Activated CD8-positive, alpha-beta memory T cell treated with anti-CD3 and anti-CD28 coated beads for 1 hour (primary cell): ENCODE data around the gene FFAR3.

ENCODE experiments used
- DNase-seq, 2 donors: peaks; one replicate each; pipeline ENCODE4 v3.0.0-alpha.2; 2020; ENCODE audit warnings: low read depth in 1 of 2; ENCODE audit errors: extremely low read depth in 1 of 2

Gene FFAR3

DNA sequence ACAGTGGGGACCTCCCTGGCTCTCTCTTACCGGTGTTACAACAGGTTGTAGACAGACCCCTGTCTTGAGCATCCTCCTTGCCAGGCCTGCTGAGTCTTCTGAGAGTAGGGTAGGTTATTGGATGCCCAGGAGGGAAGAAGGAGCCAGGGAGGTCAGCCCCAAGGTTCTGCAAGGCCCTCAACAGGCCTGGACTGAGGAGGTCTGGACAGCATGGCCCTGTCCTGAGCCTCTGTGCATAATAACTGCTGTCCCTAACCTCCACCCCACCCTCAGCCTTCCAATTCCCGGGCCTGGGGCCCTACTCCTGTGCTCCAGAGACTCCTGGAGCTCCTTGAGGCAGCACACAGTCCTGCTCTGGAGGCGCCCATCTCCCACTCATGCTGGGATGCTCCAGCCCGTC lies 28.9 kb upstream of the FFAR3 start:
- no peak for DNase-seq

DNA sequence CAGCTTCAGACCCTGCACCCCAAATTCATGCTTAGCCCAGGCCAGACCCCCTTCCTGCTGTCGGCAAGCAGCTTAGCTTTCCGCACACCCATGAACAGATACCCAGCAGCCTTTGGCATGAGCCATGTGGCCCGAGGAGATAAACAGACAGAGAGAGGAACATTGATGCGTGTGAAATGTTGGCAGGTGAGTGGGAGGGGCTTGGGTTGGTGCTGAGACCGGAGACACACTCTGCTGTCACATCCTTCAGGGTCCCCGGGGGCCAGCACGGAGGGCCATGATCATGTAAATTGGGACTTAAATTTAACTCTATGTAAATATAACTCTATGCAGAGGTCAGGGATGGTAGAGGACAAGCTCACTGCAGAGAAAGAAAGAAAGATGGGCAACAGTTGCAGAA lies 27.8 kb upstream of the FFAR3 start:
- no peak for DNase-seq

DNA sequence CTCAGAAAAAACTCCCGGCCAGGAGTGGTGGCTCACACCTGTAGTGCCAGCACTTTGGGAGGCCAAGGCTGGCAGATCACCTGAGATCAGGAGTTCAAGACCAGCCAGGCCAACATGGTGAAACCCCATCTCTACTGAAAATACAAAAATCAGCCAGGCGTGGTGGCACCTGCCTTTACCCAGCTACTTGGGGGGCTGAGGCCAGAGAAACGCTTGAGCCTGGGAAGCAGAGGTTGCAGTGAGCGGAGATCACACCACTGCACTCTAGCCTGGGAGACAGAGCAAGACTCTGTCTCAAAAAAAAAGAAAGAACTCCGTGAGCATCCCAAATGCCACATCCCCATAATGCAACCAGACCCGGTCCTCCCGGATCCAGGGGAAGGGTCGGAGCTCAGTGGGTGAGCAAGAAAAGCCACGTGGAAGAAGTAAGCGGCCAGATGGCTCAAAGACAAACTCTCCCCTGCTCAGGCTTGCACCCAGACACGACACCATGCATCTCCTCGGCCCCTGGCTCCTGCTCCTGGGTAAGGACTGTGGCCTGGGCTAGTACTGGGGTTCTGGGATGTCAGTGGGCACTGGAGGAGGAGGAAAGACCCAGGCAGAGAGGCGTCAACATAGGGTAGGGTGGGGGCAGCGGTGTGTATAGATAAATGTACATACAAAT lies 26.6 kb upstream of the FFAR3 start:
- DNase-seq = no peak

DNA sequence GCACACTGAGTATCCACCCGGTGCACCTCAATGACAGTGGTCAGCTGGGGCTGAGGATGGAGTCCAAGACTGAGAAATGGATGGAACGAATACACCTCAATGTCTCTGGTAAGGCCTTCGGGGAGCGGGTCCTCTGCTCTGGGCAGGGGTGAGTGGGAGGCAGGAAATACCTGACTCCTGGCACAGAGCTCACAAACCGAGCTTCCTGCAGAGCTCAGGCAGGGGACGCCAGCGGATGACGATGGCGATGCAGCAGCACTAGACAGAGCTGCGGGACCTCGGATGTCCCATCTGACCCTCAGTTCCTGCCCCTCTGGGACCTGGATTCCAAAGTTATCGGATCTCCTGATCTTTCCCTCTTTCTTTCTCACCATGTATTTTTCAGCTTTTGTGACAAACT lies 25.4 kb upstream of the FFAR3 start:
- DNase-seq = no peak

DNA sequence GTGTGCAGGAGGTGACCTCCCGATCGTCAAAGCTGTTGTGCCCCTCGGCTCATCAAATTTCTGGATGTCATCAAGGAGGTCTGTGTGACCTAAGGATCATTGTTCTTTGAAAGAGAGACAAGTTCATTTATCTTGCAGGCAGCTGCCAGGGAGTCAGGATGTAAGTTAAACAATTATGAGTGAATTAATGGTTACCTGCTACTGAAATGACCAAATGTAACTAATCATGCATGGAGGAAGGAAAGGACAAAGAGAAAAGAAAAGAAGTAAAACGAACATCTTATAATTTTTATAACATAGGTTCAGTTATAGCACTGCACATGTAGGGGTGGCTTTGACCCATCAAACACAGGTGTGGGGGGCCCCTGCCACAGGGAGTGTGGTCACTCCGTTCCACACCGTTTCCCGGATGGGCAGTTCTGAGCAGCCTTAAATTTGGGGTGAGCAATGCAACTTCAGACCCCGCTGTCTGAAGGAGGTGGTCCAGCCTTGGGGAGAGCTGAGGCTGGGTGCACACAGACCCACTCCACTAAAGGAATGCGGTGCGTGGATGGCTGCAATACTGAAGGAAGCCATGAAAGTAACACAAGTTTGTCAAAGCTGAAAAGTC lies 24.0 kb upstream of the FFAR3 start:
- no peak for DNase-seq

DNA sequence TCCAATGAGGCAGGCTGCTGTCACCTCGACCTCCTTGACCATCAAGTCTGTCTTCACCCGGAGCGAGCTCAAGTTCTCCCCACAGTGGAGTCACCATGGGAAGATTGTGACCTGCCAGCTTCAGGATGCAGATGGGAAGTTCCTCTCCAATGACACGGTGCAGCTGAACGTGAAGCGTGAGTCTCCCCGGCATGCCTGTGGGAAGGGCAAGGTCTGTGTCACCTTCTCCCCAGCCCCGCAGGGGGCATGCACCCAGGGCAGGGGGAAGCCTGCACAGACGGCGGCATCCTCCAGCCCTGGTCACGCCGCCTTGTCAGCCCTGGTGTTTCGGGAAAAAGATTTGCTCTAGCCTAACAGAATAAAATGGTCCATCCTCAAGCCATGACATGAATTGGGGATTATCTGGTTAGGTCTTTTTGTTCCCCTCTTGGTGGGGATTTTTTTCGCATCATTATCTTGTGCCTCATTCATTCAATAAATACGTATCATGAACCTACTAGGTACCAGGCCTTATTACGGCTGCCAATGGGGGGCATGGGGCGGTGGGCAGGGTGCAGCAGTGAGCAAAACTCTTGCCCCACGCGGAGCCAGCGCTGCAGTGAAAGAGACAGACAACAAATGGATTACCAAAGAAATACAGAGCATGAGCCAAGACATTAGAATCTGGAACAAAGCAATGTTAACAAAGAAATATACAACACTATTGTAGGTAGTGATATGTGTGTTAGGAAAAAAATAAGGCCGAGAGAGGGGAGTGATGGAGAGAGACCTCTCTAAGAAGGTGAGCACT lies 21.9 kb upstream of the FFAR3 start:
- DNase-seq = no peak

DNA sequence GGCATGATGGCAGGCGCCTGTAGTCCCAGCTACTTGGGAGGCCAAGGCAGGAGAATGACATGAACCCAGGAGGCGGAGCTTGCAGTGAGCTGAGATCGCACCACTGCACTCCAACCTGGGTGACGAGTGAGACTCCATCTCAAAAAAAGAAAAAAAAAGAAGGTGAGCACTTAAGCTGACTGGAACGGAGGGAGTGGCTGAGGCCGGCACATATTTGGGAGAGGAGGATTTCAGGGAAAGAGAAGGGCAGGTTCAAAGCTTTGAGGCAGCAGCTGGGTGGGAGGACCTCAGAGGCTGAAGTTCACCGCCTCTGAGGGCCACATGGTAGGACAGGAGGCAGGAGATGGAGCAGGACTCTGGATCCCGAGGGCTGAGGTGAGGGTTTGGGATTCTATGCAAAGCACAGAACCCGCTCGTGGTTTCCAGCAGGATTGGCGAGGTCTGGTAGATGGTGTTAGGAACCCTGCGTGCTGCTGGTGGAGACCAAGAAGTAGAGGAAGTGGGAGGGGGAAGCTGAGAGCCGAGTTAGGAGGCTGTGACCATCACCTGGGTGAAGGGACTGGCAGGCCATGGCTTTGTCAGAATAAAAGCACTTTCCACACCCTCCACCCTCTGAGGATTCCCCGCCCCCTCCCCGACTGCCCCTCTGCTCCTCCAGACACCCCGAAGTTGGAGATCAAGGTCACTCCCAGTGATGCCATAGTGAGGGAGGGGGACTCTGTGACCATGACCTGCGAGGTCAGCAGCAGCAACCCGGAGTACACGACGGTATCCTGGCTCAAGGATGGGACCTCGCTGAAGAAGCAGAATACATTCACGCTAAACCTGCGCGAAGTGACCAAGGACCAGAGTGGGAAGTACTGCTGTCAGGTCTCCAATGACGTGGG lies 20.9 kb upstream of the FFAR3 start:
- DNase-seq = no peak

DNA sequence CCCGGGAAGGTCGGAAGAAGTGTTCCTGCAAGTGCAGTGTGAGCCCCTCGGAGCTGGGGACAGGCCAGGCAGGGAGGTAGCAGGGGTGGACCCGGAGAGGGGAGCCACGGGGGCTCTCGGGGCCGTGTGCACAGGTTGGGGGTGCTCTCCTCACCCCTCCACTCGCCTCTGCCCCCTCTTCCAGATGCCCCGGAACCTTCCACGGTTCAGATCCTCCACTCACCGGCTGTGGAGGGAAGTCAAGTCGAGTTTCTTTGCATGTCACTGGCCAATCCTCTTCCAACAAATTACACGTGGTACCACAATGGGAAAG lies 20.3 kb upstream of the FFAR3 start:
- DNase-seq = no peak

DNA sequence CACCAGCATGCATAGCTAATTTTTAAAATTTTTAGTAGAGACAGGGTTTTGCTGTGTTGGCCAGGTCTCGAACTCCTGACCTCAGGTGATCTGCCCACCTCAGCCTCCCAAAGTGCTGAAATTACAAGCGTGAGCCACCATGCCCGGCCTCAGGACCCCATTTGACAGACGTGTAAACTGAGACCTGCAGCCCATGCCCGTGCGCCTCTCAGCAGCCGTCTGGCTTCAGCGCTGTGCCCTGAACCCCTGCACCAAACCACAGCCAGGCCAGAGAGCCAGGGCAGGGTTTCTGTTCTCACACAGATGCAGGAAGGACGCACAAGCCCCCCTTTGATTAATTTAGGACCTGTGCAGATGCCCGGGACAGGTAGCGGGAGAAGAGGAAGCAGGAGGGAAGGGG lies 17.8 kb upstream of the FFAR3 start:
- DNase-seq = no peak

DNA sequence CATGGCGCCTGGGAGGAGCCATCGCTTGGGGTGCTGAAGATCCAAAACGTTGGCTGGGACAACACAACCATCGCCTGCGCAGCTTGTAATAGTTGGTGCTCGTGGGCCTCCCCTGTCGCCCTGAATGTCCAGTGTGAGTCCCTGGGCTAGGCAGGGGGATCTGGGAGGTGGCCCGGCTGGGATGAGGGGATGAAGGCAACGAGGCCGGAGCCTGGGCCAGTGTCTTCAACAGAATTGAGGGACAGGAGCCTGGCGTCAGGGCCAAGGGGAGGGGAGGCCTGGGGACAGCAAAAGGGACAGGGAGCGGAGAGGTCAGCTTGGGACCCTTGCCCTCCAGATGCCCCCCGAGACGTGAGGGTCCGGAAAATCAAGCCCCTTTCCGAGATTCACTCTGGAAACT lies 17.3 kb upstream of the FFAR3 start:
- no peak for DNase-seq

DNA sequence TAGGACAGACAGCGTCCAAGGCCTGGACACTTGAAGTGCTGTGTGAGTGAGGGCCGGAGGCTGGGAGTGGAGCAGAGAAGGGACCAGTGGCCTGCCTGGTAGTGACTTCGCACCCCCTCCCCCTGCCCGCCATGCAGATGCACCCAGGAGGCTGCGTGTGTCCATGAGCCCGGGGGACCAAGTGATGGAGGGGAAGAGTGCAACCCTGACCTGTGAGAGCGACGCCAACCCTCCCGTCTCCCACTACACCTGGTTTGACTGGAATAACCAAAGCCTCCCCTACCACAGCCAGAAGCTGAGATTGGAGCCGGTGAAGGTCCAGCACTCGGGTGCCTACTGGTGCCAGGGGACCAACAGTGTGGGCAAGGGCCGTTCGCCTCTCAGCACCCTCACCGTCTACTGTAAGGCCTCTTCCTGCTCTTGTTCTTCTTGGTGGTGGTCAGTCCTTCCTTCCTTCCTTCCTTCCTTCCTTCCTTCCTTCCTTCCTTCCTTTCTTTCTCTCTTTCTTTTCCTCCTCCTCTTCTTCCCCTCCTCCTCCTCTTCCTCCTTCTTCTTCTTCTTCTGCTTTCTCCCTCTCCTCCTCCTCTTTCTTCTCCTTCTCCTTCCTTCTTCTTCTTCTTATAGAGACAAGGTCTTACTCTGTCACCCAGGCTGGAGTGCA lies 16.6 kb upstream of the FFAR3 start:
- DNase-seq = no peak

DNA sequence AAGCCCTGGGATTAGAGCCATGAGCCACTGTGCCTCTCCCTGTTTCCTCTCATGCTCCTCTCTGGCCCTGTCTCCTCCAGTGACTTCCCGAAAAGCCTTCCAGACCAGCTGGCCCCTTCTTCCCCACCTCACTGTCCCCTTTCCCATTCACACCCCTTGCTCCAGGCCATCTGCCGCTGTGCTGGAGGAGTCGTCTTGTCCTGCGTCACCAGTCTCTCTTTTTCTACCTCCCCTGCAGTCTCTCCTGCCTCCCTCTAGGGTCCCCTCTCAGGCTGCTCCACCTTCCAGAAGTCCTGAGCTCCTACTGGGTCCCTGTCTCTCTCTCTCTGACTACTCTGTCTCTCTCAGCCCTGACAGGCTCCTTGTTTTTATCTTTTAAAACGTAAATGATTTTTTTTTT lies 15.8 kb upstream of the FFAR3 start:
- DNase-seq = no peak

DNA sequence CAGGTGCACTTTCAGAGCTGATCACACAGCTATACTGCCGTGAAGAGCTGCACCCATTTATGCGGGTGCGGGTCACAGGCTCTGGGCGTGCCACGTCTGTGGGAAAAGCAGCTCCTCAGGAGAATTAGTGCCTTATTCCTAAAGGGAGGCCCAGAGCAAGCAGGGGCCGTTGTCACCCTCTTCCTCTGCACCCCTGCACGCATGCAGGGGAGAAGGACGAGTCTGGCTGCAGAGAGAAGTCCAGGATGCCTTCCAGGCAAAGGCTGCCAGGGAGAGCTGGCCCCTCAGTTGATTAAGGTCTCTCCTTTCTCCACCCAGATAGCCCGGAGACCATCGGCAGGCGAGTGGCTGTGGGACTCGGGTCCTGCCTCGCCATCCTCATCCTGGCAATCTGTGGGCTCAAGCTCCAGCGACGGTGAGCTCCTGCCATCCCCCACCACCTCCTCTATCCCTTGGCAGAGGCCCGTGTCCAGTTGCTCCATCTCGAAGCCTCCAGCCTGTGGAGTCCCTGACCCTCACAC lies 13.7 kb upstream of the FFAR3 start:
- DNase-seq = no peak

DNA sequence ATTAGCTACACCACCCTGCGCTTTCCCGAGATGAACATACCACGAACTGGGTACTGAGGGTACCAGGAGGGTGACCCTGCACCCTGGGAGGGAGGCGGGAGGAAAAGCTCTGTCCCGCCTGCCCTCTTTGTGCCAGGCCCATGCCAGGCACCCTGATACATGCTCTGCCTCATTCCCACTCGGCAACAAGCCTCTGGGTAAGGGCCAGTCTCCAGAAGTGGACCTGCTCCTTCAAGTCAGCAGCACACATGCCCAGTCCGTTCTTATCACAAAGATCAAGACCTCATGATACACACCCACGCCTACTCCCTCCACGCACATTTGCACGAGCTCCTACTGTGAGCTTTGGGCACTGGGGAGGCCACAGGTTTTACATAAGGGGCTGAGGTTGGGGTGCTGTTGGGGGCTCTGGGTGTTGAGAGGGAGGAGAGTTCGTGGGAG lies 12.6 kb upstream of the FFAR3 start:
- no peak for DNase-seq

DNA sequence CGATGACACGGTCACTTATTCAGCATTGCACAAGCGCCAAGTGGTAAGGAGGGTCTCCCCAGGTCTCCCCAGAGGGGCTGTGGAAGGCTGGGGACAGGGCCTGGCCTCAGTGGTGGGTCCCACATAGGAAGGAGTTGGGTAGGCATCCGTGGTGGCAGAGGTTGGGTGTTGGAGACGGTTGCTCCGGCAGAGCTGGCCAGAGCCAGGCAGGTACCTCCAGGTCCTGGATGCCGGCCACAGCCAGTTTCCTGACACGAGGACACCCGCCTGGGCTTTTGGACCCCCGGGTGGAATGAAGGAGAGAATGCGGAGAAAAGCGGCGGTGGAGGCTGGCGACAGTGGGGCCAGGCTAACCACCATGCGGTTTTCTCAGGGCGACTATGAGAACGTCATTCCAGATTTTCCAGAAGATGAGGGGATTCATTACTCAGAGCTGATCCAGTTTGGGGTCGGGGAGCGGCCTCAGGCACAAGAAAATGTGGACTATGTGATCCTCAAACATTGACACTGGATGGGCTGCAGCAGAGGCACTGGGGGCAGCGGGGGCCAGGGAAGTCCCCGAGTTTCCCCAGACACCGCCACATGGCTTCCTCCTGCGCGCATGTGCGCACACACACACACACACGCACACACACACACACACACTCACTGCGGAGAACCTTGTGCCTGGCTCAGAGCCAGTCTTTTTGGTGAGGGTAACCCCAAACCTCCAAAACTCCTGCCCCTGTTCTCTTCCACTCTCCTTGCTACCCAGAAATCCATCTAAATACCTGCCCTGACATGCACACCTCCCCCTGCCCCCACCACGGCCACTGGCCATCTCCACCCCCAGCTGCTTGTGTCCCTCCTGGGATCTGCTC lies 11.8 kb upstream of the FFAR3 start:
- DNase-seq = peak; percentile 33 to 56

DNA sequence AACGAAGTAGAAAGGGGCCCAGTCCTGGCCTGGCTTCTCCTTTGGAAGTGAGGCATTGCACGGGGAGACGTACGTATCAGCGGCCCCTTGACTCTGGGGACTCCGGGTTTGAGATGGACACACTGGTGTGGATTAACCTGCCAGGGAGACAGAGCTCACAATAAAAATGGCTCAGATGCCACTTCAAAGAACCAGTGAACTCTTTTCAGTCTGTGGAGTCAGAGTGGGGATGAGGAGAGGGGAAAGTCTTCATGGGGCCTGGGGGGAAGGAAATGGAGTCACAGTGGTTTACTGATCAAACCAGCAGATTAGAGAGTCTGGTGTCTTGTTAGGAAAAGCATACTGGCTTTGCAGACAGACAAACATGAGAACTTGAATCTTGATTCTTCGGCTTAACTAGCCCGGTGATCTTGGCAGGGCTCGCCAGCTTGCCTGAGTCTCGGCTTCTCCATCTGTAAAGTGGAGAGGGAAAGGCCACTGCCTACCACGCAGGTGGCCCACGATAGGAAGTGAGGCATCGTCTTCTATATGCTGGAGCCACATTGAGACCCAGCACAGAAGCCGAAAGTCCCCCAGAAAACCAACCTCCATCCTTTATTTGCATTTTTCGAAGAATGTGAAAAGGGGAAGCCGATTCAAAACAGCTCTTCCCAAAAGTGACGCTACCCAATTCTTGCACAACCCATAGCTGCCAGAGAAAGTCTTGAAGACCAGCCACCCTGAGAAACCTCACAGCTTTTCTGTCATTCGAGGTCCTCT lies 10.9 kb upstream of the FFAR3 start, which contains the start of gene FFAR1:
Gene FFAR1, plus strand, starts transcription at position 732 of the 759 bp plus-strand sequence. CDS start 3,650 bp downstream, outside the sequence.
- DNase-seq = no peak

DNA sequence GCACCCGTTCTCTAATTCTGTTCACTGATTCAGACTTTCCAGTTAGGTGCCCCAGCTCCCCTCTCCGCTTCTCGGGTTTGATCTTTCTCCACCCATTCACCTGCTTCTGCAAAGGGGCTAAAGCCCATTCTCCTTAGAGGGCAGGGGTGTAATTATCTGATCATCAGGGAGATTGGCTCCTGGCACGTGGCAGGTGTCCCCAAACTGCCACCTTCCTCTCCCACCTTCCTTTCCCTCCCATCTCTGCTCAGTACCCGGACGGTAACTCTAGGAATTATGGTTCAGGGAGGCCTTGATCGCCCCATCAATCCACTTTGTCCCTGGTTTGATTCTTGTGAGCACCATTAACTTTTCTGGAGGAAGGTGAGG lies 10.3 kb upstream of the FFAR3 start:
- DNase-seq = no peak

DNA sequence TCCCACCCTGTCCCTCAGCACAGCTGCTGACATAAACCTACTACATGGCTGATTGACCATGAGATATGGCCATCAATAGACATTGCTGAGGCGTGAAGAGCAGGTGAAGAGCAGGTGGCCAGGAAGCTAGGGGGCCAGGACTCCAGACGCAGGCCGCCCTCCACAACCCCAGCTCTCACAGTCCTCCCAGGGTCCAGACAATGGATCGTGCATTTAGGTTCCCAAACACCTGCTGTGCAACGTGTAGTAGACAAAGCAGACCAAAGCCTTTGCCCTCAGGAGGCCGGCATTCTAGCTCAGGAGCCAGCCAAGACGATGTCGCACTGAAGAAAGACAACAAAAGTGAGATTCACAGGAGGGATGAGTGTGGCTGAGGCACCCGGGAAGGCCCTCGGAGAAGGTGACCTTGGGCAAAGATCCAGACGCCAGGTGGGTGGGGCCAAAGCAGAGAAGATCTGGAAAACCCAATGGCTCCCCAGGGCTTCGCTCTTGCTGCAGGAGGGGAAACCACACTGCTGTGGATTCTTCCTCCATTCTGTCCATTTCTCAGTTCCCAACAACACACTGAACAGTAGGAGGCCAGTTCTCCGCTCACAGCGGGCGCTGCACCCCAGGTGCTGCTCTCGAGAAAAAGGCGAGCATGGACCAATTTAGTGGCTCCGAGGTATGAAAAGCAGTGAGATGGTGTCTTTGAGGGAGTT lies 9.2 kb upstream of the FFAR3 start:
- DNase-seq = no peak
